HepG2 (cell line): Measurements from ENCODE around the gene NAV2. TPM values are rescaled to one million over a fixed set of nuclear protein-coding genes. Genes with fewer than 3 reads are reported as not detected.

ENCODE experiments used
- ATAC-seq: fragments of 200-7000 bp; cut with Tn5 transposase; 3 replicates; pipeline ENCODE4 v1.9.1; 2020; ENCODE audit warnings: mild to moderate bottlenecking, moderate library complexity
- BruUV-seq: library from RNA; stranded (reverse); fragments of 400-500 nt; replicated peaks from 2 replicates; lab custom pipeline; 2021; lab: Mats Ljungman, UMichigan
- CTCF ChIA-PET: fragments of 300-600 bp; formaldehyde crosslinking; extraction: SDS; loops from one replicate; lab custom pipeline; 2021; ENCODE audit warnings: low total read pairs, inconsistent platforms, low intra/inter-chr PET ratio; lab: Yijun Ruan, JAX
- POLR2A ChIA-PET: fragments of 350-600 bp; sonication (Branson Sonifier 250); formaldehyde crosslinking; loops from one replicate; lab custom pipeline; 2020; ENCODE audit warnings: antibody characterized with exemption, inconsistent platforms; lab: Yijun Ruan, JAX
- DNase-seq: peaks from one replicate; pipeline ENCODE4 v3.0.0-alpha.2; 2015; ENCODE audit warnings: low spot score
- FAIRE-seq: peaks from 3 replicates; lab custom pipeline; 2011; peaks lifted over from hg19 to GRCh38; lab: Jason Lieb, UNC
- H2AFZ ChIP-seq: one replicate; pipeline ENCODE4 v1.6.1; 2011; ENCODE audit warnings: low read length, inconsistent platforms
- H3K27ac ChIP-seq: fragments of 300-600 bp; 3 replicates; pipeline ENCODE4 v1.8.0; 2011; ENCODE audit warnings: mixed run types, mild to moderate bottlenecking, mixed read lengths, low read length, inconsistent platforms; ENCODE audit not compliant: insufficient read depth; ENCODE audit errors: extremely low read length
- H3K27me3 ChIP-seq, 2 experiments: fragments of 200-600 bp in 1 of 2; 2 replicates in 1 of 2; 3 replicates in 1 of 2; pipeline versions ENCODE4 v1.6.0 to v1.8.0; 2011; ENCODE audit warnings: low read length in 2 of 2, mild to moderate bottlenecking in 2 of 2, moderate library complexity in 2 of 2, inconsistent platforms in 1 of 2; ENCODE audit not compliant: insufficient read depth in 2 of 2, control insufficient read depth in 1 of 2
- H3K36me3 ChIP-seq, 2 experiments: fragments of 200-600 bp in 1 of 2; replicated peaks in 1 of 2; 2 replicates in 1 of 2; 3 replicates in 1 of 2; pipeline versions ENCODE4 v1.5.1 to v1.8.0; 2011; ENCODE audit warnings: low read length in 2 of 2, inconsistent platforms in 1 of 2; ENCODE audit not compliant: insufficient read depth in 2 of 2, control insufficient read depth in 1 of 2
- H3K4me1 ChIP-seq: 2 replicates; pipeline ENCODE4 v1.5.1; 2012; ENCODE audit warnings: low read length, inconsistent platforms; ENCODE audit not compliant: insufficient read depth
- H3K4me2 ChIP-seq: 2 replicates; pipeline ENCODE4 v1.6.0; 2011; ENCODE audit warnings: low read depth, low read length, inconsistent platforms
- H3K4me3 ChIP-seq, 3 experiments: fragments of 200-600 bp in 1 of 3; sonication (generic), shearing (Covaris generic) in 1 of 3; replicated peaks in 1 of 3; 2 replicates each; pipeline ENCODE4 v1.5.1; 2011 to 2016; ENCODE audit warnings: low read length in 3 of 3, inconsistent platforms in 2 of 3, low read depth in 2 of 3, mild to moderate bottlenecking in 2 of 3, control low read depth in 1 of 3, mixed read lengths in 1 of 3; ENCODE audit not compliant: insufficient read depth in 1 of 3
- H3K79me2 ChIP-seq: one replicate; pipeline ENCODE4 v1.6.1; 2011; ENCODE audit warnings: low read length, inconsistent platforms; ENCODE audit not compliant: insufficient read depth
- H3K9ac ChIP-seq: 2 replicates; pipeline ENCODE4 v1.6.0; 2011; ENCODE audit warnings: mild to moderate bottlenecking, low read depth, low read length, inconsistent platforms; ENCODE audit not compliant: insufficient read depth
- H3K9me3 ChIP-seq: 2 replicates; pipeline ENCODE4 v1.5.1; 2012; ENCODE audit warnings: mild to moderate bottlenecking, low read length
- H4K20me1 ChIP-seq: 2 replicates; pipeline ENCODE4 v1.6.0; 2011; ENCODE audit warnings: inconsistent platforms, mild to moderate bottlenecking, low read length, moderate library complexity; ENCODE audit not compliant: insufficient read depth
- ATF7 ChIP-seq, 2 experiments: fragments of 450-650 bp in 1 of 2; sonication (generic) in 1 of 2; formaldehyde crosslinking in 1 of 2; IDR thresholded peaks; 2 replicates each; pipeline versions ENCODE4 v1.4.0 to v1.6.1; 2016 to 2020; ENCODE audit warnings: antibody characterized with exemption in 1 of 2, mild to moderate bottlenecking in 1 of 2, missing genetic modification reagents in 1 of 2
- MTF2 ChIP-seq: sonication (generic); formaldehyde crosslinking; IDR thresholded peaks from 2 replicates; pipeline ENCODE4 v1.5.0; 2020; ENCODE audit warnings: missing genetic modification reagents, borderline replicate concordance
- NFIC ChIP-seq: IDR thresholded peaks from 2 replicates; pipeline ENCODE4 v1.6.1; 2012; ENCODE audit warnings: mild to moderate bottlenecking, low read length, inconsistent platforms
- NFYC ChIP-seq: IDR thresholded peaks from 2 replicates; pipeline ENCODE4 v1.6.1; 2016; ENCODE audit warnings: missing genetic modification reagents, missing compliant biosample characterization
- PBX3 ChIP-seq: sonication (generic); formaldehyde crosslinking; IDR thresholded peaks from 2 replicates; pipeline ENCODE4 v1.8.1; 2023; ENCODE audit warnings: missing genetic modification reagents, inconsistent platforms, borderline replicate concordance
- PCBP2 ChIP-seq: fragments of 200-400 bp; formaldehyde crosslinking; optimal IDR thresholded peaks from 2 replicates; pipeline ENCODE3; 2018; ENCODE audit warnings: low read length, low read depth; ENCODE audit not compliant: poor library complexity, severe bottlenecking
- ZC3H4 ChIP-seq: sonication (generic); formaldehyde crosslinking; IDR thresholded peaks from 2 replicates; pipeline ENCODE4 v1.4.0; 2020; ENCODE audit warnings: missing genetic modification reagents, borderline replicate concordance
- ZNF468 ChIP-seq: sonication (generic); formaldehyde crosslinking; IDR thresholded peaks from 2 replicates; pipeline ENCODE4 v1.8.0; 2022; ENCODE audit warnings: mild to moderate bottlenecking, moderate library complexity, missing genetic modification reagents
- ZNF572 ChIP-seq: sonication (generic); formaldehyde crosslinking; IDR thresholded peaks from 2 replicates; pipeline ENCODE4 v1.5.1; 2020; ENCODE audit warnings: mild to moderate bottlenecking, missing genetic modification reagents
- WGBS: methylation state at CpG from one replicate; pipeline ENCODE4 v1.1.6; 2017; ENCODE audit warnings: low lambda C conversion rate; 5-methylcytosine and 5-hydroxymethylcytosine counted together
- in situ Hi-C: cut with HindIII; loops from 2 replicates; pipeline ENCODE4 v1.10.0; 2017; ENCODE audit warnings: low pct_unique_long_range_greater_than_20kb; ENCODE audit not compliant: extremely low pct_ligation_motif_present
- intact Hi-C: fragments of 100-400 bp; cut with micrococcal nuclease; formaldehyde crosslinking; loops from one replicate; pipeline ENCODE4 v1.10.0; 2022; ENCODE audit not compliant: unreplicated experiment
- polyA plus RNA-seq, 8 experiments: library from polyadenylated mRNA; depleted of rRNA in 3 of 8; stranded (reverse) in 7 of 8; unstranded in 1 of 8; fragments of >200 nt; fragmentation: Illumina TruSeq in 4 of 8; extraction: Trizol in 4 of 8; gene quantifications; 2 replicates each; pipeline versions ENCODE4 v1.2.1 to v1.2.3, GENCODE V29; 2011 to 2016; ENCODE audit warnings: low read depth in 4 of 8, missing spikeins in 1 of 8, mixed read lengths in 1 of 8; ENCODE audit not compliant: insufficient read depth in 1 of 8
- total RNA-seq, 5 experiments: library from RNA; depleted of rRNA; stranded (reverse); fragments of >200 nt; fragmentation: Illumina TruSeq; extraction: Trizol; gene quantifications; 2 replicates each; pipeline ENCODE4 v1.2.3, GENCODE V29; 2016; ENCODE audit warnings: low read depth in 1 of 5

The NAV2 gene
- total and polyA plus RNA-seq, 2 of the 13 experiments (the other 11 are each of a cell fraction or from before 2014, with no cell fraction given) = 9.3 to 34.6 TPM

GRCh38 chr11:19818619-19819018, 106.0 kb downstream of the NAV2 start:
- CTCF ChIA-PET = no interaction called here
- TF ChIP-seq ZC3H4 (CRISPR knock-in tag) (no peak), ZNF572 (no peak), ZNF468 (no peak), ATF7 (IDR thresholded peaks at IDR 0.05) (no peak), ATF7 (CRISPR knock-in tag; IDR thresholded peaks at IDR 0.05) (no peak), NFYC (no peak), PCBP2 (no peak), MTF2 (CRISPR knock-in tag) (no peak), PBX3 (CRISPR knock-in tag) (no peak), NFIC (no peak)
- TF ChIP-seq, all 625 proteins: peak for 0
- no TSS peak for BruUV-seq

More at GRCh38 chr11:19818619-19819018, 106.0 kb downstream of the NAV2 start:
- POLR2A ChIA-PET = no interaction called here
- no peaks in the 10 kb centered on the region for H3K79me2 ChIP-seq
- H3K9ac ChIP-seq = no peak overlapping the region
- H3K4me3 ChIP-seq = no peak overlapping the region
- H3K4me1 ChIP-seq = peaks cover 17% of the 10 kb centered on the region
- ATAC-seq = no peak
- 24% methylated on average over 3 of the region's 3 CpGs for WGBS
- no peak for DNase-seq
- intact Hi-C loops = no loop called here
- H3K27me3 ChIP-seq = peaks cover 0 to 19% of the 10 kb centered on the region in 2 experiments; a peak in 2 of 5 replicates
- H3K4me2 ChIP-seq = no peak overlapping the region
- no peaks in the 10 kb centered on the region for H3K36me3 ChIP-seq
- in situ Hi-C loops = no loop called here
- no peak overlapping the region for H3K27ac ChIP-seq
- no peak overlapping the region for H2AFZ ChIP-seq
- FAIRE-seq = no peak
- no peaks in the 10 kb centered on the region for H4K20me1 ChIP-seq
- H3K9me3 ChIP-seq = no peaks in the 10 kb centered on the region
